Choroid plexus epithelial cell (primary cell): Measurements from ENCODE around the gene PABPN1.
"Not testable (repeated sequence)": the region's sequence is repeated elsewhere in the genome, so short reads cannot be mapped to it uniquely, and the experiment has no call there.

Source experiments
- DNase-seq: peaks from one replicate; pipeline ENCODE4 v3.0.0-alpha.2; 2010; ENCODE audit warnings: low read depth
- H3K4me3 ChIP-seq: 2 replicates; pipeline ENCODE4 v1.5.1; 2011; ENCODE audit warnings: low read depth, mild to moderate bottlenecking, control low read depth, low read length, moderate library complexity
- CTCF ChIP-seq: conservative IDR thresholded peaks from 2 replicates; pipeline ENCODE4 v1.5.1; 2011; ENCODE audit warnings: low read depth, mild to moderate bottlenecking, control low read depth, inconsistent platforms, low read length, moderate library complexity

The PABPN1 gene, protein sequence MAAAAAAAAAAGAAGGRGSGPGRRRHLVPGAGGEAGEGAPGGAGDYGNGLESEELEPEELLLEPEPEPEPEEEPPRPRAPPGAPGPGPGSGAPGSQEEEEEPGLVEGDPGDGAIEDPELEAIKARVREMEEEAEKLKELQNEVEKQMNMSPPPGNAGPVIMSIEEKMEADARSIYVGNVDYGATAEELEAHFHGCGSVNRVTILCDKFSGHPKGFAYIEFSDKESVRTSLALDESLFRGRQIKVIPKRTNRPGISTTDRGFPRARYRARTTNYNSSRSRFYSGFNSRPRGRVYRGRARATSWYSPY

GRCh38 chr14:23320584-23321571, at the start of gene PABPN1:
TSS of gene PABPN1 (plus strand) at chr14:23321457. CDS start at chr14:23321470, 13 bp downstream.
- no peak for TF ChIP-seq CTCF
- peak; percentile 100 for DNase-seq
- peak within 1 kb of the TSS; percentile 71 for H3K4me3 ChIP-seq

- H3K4me3 ChIP-seq, result no peak overlapping the region
- TF ChIP-seq CTCF, result no peak
- DNase-seq, result no peak
Measured at GRCh38 chr14:23275412-23275811, 45.8 kb upstream of the PABPN1 start.

DNA sequence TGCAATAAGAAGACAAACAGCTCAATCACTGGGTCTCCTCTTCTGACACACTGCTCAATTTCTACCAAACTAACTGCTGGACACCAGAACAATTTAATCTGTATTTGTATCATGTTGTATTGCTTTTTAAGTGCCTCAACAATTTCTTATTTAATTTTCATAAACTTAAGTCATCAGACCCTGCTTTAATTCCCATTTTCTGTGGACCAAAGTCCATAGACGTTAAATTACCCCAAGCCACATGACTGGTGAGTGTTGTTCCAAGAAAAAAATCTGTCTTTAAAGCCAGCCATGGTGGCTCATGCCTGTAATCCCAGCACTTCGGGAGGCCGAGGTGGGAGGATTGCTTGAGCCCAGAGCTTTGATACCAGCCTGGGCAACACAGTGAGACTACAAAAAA, 44.1 kb upstream of the PABPN1 start:
- no peak overlapping the region for H3K4me3 ChIP-seq
- TF ChIP-seq CTCF, result no peak
- no peak for DNase-seq

DNA sequence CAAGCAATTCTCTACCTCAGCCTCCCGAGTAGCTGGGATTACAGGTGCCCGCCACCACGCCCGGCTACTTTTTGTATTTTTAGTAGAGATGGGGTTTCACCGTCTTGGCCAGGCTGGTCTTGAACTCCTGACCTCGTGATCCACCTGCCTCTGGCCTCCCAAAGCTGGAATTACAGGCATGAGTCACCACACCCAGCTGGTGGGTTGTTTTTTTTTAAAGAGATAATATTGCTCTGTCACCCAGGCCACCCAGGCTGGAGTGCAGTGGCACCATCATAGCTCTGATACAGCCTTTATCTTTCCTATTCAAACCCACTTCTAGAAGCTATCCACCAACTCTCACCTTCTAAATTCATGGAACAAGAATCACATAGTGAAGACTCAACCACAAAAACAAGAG, 43.3 kb upstream of the PABPN1 start:
- not testable (repeated sequence) for H3K4me3 ChIP-seq, DNase-seq

GRCh38 chr14:23281247-23281646, 40.0 kb upstream of the PABPN1 start:
- no peak overlapping the region for H3K4me3 ChIP-seq
- no peak for DNase-seq
- TF ChIP-seq CTCF, result no peak

DNA sequence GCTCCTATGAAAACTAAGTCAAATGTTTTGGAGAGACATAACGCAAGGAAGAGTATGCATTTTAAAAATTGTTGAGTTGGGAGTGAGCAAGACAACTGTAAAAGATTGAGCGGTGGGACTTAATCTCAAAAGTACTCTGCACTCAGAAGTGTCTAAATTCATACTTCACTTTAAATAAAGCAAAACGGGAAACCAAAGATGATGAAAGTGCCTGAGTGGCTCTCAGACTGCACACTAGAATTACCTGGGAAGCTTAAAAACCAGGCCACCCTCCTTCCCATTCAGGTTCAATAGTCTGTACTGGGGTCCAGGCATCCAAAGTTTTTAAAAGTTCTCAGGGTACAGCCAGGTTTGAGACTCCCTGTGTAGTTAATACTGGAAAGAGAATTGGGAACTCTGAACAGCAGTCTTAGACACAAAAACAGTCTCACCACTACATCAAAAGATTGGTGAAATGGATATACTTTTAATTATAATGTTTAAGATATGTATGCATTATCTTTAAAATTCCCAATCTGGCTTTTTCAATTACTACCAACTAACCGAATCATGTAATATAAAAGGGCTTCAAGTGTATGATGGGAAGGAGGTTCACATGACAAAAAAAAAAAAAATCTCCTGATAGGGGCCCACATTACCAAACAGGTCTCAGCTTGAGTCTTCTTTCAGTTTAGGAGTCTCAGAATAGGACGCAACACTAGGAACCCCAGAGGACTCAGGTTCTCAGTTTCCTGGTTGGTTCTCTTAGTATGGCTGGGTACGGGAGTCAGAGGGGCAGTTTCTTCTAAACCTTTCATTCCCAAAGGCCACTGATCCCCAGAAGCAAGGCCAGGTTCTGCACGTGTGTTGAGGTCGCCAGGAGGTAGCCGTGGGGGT, 36.4 kb upstream of the PABPN1 start:
- no peak for TF ChIP-seq CTCF
- DNase-seq, result peak; percentile 53
- H3K4me3 ChIP-seq, result peak overlapping the region; percentile 80
